ENCODE measurements around the gene CLIC4. TPM values are rescaled to one million over a fixed set of nuclear protein-coding genes. Genes with fewer than 3 reads are reported as not detected.

Gene CLIC4
- polyA plus RNA-seq, 3 donors: 9.7 to 38.1 (median 24.6) TPM

GRCh38 chr1:24737368-24738117 lies 7.7 kb upstream of the CLIC4 start:
- H3K9me3 ChIP-seq (replicated peaks in 1 of 2; ENCODE audit: control insufficient read depth in 1 of 2, insufficient read depth in 1 of 2, low read length in 2 of 2): no peaks in the 10 kb centered on the region
- no peak for DNase-seq
- peaks cover 0 to 2% (median 0%) of the 10 kb centered on the region in 7 donors for H3K9me3 Mint-ChIP-seq
- H3K36me3 Mint-ChIP-seq: no peaks in the 10 kb centered on the region
- H3K27me3 Mint-ChIP-seq (ENCODE audit: low read depth in 3 of 3): peaks cover 0 to 2% (median 0%) of the 10 kb centered on the region in 3 donors
- no peaks in the 10 kb centered on the region for H4K20me1 ChIP-seq (ENCODE audit: insufficient read depth, low read length)
- intact Hi-C loops (cut with micrococcal nuclease): no loop called here
- H3K27ac ChIP-seq (ENCODE audit: low read depth in 1 of 2, low read length in 2 of 2): no peak overlapping the region
- H3K27me3 ChIP-seq (ENCODE audit: control insufficient read depth in 2 of 2, insufficient read depth in 2 of 2, low read length in 2 of 2): no peaks in the 10 kb centered on the region
- WGBS (ENCODE audit: insufficient coverage): no CpG with 5 or more reads among the region's 6 CpGs
- H3K9ac ChIP-seq (ENCODE audit: insufficient read depth, low read length, poor library complexity, severe bottlenecking): no peak overlapping the region
- H3K4me3 Mint-ChIP-seq: no peak overlapping the region
- TF ChIP-seq, protein P1, sequence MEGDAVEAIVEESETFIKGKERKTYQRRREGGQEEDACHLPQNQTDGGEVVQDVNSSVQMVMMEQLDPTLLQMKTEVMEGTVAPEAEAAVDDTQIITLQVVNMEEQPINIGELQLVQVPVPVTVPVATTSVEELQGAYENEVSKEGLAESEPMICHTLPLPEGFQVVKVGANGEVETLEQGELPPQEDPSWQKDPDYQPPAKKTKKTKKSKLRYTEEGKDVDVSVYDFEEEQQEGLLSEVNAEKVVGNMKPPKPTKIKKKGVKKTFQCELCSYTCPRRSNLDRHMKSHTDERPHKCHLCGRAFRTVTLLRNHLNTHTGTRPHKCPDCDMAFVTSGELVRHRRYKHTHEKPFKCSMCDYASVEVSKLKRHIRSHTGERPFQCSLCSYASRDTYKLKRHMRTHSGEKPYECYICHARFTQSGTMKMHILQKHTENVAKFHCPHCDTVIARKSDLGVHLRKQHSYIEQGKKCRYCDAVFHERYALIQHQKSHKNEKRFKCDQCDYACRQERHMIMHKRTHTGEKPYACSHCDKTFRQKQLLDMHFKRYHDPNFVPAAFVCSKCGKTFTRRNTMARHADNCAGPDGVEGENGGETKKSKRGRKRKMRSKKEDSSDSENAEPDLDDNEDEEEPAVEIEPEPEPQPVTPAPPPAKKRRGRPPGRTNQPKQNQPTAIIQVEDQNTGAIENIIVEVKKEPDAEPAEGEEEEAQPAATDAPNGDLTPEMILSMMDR (IDR thresholded peaks at IDR 0.05): no peak
- no peak overlapping the region for H3K4me2 ChIP-seq (replicated peaks; ENCODE audit: extremely low read depth, low read length, poor library complexity, severe bottlenecking)
- H3K36me3 ChIP-seq (replicated peaks in 1 of 2; ENCODE audit: control insufficient read depth in 1 of 2, insufficient read depth in 2 of 2, low read length in 2 of 2): no peaks in the 10 kb centered on the region
- H3K27ac Mint-ChIP-seq: no peak overlapping the region
- H3K4me1 Mint-ChIP-seq: peaks cover 33% of the 10 kb centered on the region
- no peaks in the 10 kb centered on the region for H3K79me2 ChIP-seq (ENCODE audit: insufficient read depth, low read length)
- H3K4me1 ChIP-seq (ENCODE audit: control insufficient read depth in 1 of 2, insufficient read depth in 2 of 2, low read length in 2 of 2): peaks cover 19 to 32% of the 10 kb centered on the region in 2 donors
- no peak overlapping the region for H3K4me3 ChIP-seq (replicated peaks in 1 of 3; ENCODE audit: low read depth in 2 of 3, low read length in 3 of 3)
- H2AFZ ChIP-seq (ENCODE audit: insufficient read depth, low read depth, low read length, poor library complexity, severe bottlenecking): no peak overlapping the region

DNA sequence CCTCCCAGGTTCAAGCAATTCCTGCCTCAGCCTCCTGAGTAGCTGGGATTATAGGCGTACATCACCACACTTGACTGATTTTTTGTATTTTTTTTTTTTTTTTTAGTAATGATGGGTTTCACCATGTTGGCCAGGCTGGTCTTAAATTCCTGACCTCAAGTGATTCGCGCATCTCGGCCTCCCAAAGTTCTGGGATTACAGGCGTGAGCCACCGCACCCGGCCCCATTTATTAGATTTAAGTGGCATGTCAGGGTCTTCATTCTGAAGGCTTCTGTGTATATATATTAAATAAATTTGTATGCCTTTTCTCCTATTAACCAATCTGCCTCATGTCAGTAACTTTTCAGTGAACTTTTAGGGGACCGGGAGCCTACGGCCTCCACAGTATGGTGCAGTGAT lies 6.0 kb upstream of the CLIC4 start:
- intact Hi-C loops (cut with micrococcal nuclease): no loop called here
- Histone ChIP-seq H3K4me3 (replicated peaks in 1 of 3; ENCODE audit: low read depth in 2 of 3, low read length in 3 of 3) (no peak overlapping the region), H3K79me2 (ENCODE audit: insufficient read depth, low read length) (no peaks in the 10 kb centered on the region), H2AFZ (ENCODE audit: insufficient read depth, low read depth, low read length, poor library complexity, severe bottlenecking) (no peak overlapping the region), H3K9me3 (replicated peaks in 1 of 2; ENCODE audit: control insufficient read depth in 1 of 2, insufficient read depth in 1 of 2, low read length in 2 of 2) (no peaks in the 10 kb centered on the region), H3K27ac (ENCODE audit: low read depth in 1 of 2, low read length in 2 of 2) (no peak overlapping the region), H3K27me3 (ENCODE audit: control insufficient read depth in 2 of 2, insufficient read depth in 2 of 2, low read length in 2 of 2) (no peaks in the 10 kb centered on the region), H3K4me1 (ENCODE audit: control insufficient read depth in 1 of 2, insufficient read depth in 2 of 2, low read length in 2 of 2) (peaks cover 10 to 29% of the 10 kb centered on the region in 2 donors), H3K36me3 (replicated peaks in 1 of 2; ENCODE audit: control insufficient read depth in 1 of 2, insufficient read depth in 2 of 2, low read length in 2 of 2) (no peaks in the 10 kb centered on the region), H4K20me1 (ENCODE audit: insufficient read depth, low read length) (no peaks in the 10 kb centered on the region), H3K9ac (ENCODE audit: insufficient read depth, low read length, poor library complexity, severe bottlenecking) (no peak overlapping the region), H3K4me2 (replicated peaks; ENCODE audit: extremely low read depth, low read length, poor library complexity, severe bottlenecking) (no peak overlapping the region)
- Mint-ChIP-seq H3K4me3 (no peak overlapping the region), H3K4me1 (peaks cover 36% of the 10 kb centered on the region), H3K36me3 (no peaks in the 10 kb centered on the region), H3K9me3 (no peaks in the 10 kb centered on the region), H3K27ac (no peak overlapping the region), H3K27me3 (ENCODE audit: low read depth in 3 of 3) (peaks cover 2 to 3% (median 2%) of the 10 kb centered on the region in 3 donors)
- TF ChIP-seq, protein P1 (IDR thresholded peaks at IDR 0.05): no peak
- DNase-seq: no peak
- WGBS (ENCODE audit: insufficient coverage): no CpG with 5 or more reads among the region's 9 CpGs
